Retina (tissue), 1 donor: ENCODE data around the gene KDM8.
A peak's percentile ranks its signal among the peaks of the same experiment; 100 is the strongest.

Source experiments
- DNase-seq: peaks from one replicate; pipeline ENCODE4 v3.0.0-alpha.2; 2016

The KDM8 gene

GRCh38 chr16:27231692-27232060, 28.4 kb downstream of the KDM8 start:
- no peak for DNase-seq

- no peak for DNase-seq
Observed at GRCh38 chr16:27232061-27232900, 29.0 kb downstream of the KDM8 start.

GRCh38 chr16:27232901-27233625, 29.7 kb downstream of the KDM8 start:
- DNase-seq, result no peak

- DNase-seq, result no peak
Observed at GRCh38 chr16:27233731-27234130, 30.4 kb downstream of the KDM8 start.

GRCh38 chr16:27234171-27234570, 30.8 kb downstream of the KDM8 start:
- no peak for DNase-seq

GRCh38 chr16:27234603-27235002, 31.3 kb downstream of the KDM8 start:
- no peak for DNase-seq

GRCh38 chr16:27235055-27235937, 32.0 kb downstream of the KDM8 start:
- DNase-seq, result peak; percentile 66

GRCh38 chr16:27235938-27236245, 32.6 kb downstream of the KDM8 start:
- no peak for DNase-seq

- DNase-seq, result no peak
Observed at GRCh38 chr16:27236635-27237218, 33.4 kb downstream of the KDM8 start.

- DNase-seq, result peak; percentile 48
Observed at GRCh38 chr16:27237219-27238015, 34.1 kb downstream of the KDM8 start.

- DNase-seq, result no peak
Observed at GRCh38 chr16:27238016-27238587, 34.8 kb downstream of the KDM8 start.

- DNase-seq, result no peak
Observed at GRCh38 chr16:27238591-27238990, 35.3 kb downstream of the KDM8 start.

GRCh38 chr16:27239026-27239425, 35.7 kb downstream of the KDM8 start:
- DNase-seq, result no peak

GRCh38 chr16:27239906-27240655, 36.8 kb downstream of the KDM8 start:
- DNase-seq, result no peak

- no peak for DNase-seq
Observed at GRCh38 chr16:27240948-27241531, 37.7 kb downstream of the KDM8 start.

GRCh38 chr16:27241658-27242057, 38.3 kb downstream of the KDM8 start:
- DNase-seq, result no peak

GRCh38 chr16:27242398-27242797, 39.1 kb downstream of the KDM8 start:
- DNase-seq, result no peak

GRCh38 chr16:27242868-27243590, 39.7 kb downstream of the KDM8 start:
- peak; percentile 73 for DNase-seq

- DNase-seq, result peak; percentile 4
Observed at GRCh38 chr16:27243725-27244362, 40.5 kb downstream of the KDM8 start.
